Loucy (cell line): ENCODE data around the gene TPM1.

ENCODE experiments used
- CTCF ChIP-seq: fragments of 200-600 bp; sonication (generic); conservative IDR thresholded peaks from 2 replicates; pipeline ENCODE4 v1.5.1; 2014; ENCODE audit warnings: mild to moderate bottlenecking, antibody characterized with exemption, low read length
- EZH2phosphoT487 ChIP-seq: fragments of 200-600 bp; IDR thresholded peaks from 2 replicates; pipeline ENCODE4 v1.6.1; 2018; ENCODE audit warnings: antibody characterized with exemption, mild to moderate bottlenecking, moderate library complexity, borderline replicate concordance

- TF ChIP-seq CTCF, result no peak
- TF ChIP-seq EZH2phosphoT487, result no peak
Measured at GRCh38 chr15:63056829-63057228, 14.3 kb downstream of the TPM1 start.
